Measurements from ENCODE around the gene SETD6. TPM values are rescaled to one million over a fixed set of nuclear protein-coding genes. Genes with fewer than 3 reads are reported as not detected.

The SETD6 gene
- total and polyA plus RNA-seq, 2 of the 13 experiments (the other 11 are each of a cell fraction or from before 2014, with no cell fraction given): 24.0 to 25.7 TPM

DNA sequence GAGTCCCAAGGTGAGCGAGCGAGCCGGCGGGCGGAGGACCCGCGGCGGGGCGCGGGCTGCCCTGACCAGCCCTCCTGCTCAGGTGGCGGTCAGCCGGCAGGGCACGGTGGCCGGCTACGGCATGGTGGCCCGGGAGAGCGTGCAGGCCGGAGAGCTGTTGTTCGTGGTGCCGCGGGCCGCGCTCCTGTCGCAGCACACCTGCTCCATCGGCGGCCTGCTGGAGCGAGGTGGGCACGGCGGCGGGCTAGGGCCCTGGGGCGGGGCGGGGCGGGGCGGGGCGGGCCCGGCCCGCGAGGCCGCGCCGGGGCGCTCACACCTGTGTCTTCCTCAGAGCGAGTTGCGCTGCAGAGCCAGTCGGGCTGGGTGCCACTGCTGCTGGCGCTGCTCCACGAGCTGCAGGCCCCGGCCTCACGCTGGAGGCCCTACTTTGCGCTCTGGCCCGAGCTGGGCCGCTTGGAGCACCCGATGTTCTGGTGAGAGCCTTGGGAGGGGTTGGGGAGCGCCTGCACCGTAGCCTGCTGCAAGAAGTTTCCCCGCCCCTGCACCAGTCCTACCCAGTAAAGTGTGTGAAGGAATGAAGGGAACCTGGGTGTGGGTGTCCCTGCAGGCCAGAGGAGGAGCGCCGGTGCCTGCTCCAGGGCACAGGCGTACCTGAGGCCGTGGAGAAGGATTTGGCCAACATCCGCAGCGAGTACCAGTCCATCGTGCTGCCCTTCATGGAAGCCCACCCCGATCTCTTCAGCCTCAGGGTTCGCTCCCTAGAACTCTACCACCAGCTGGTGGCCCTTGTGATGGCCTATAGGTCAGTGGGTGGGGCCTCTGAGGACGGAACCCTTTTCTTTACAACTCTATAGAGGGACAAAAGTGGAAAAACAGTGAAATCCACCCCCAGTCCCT is 802 bp downstream of the SETD6 start (continued):
- TF ChIP-seq KLF9 (CRISPR knock-in tag; IDR thresholded peaks at IDR 0.05; ENCODE audit: low read depth) (no peak), ZC3H4 (CRISPR knock-in tag; IDR thresholded peaks at IDR 0.05; ENCODE audit: borderline replicate concordance) (no peak), SMC3 (IDR thresholded peaks at IDR 0.05; ENCODE audit: low read length) (no peak), TFE3 (CRISPR knock-in tag; IDR thresholded peaks at IDR 0.05) (no peak), NFATC3 (CRISPR knock-in tag; IDR thresholded peaks at IDR 0.05) (0 out of 2 replicates have a peak, but pooled peaks have one; percentile 24), SIN3A (IDR thresholded peaks at IDR 0.05; ENCODE audit: borderline replicate concordance, low read depth, low read length) (no peak), POLR2A (IDR thresholded peaks at IDR 0.05; ENCODE audit: insufficient read depth in 1 of 2, low read depth in 2 of 2, low read length in 2 of 2) (peak; percentile 4 to 52; a peak in 3 of 4 replicates), XRCC5 (optimal IDR thresholded peaks at IDR 0.05; ENCODE audit: low read length) (no peak), GFI1 (CRISPR knock-in tag; IDR thresholded peaks at IDR 0.05; ENCODE audit: borderline replicate concordance) (no peak), ZFP37 (CRISPR knock-in tag; IDR thresholded peaks at IDR 0.05; ENCODE audit: borderline replicate concordance) (no peak), ARNT2 (CRISPR knock-in tag; IDR thresholded peaks at IDR 0.05; ENCODE audit: low read depth) (0 out of 2 replicates have a peak, but pooled peaks have one; percentile 7), HNRNPLL (IDR thresholded peaks at IDR 0.05; ENCODE audit: low read depth, low read length, poor library complexity, severe bottlenecking) (peak; percentile 52), ZNF674 (CRISPR knock-in tag; IDR thresholded peaks at IDR 0.05; ENCODE audit: low read depth) (no peak), NCOR1 (IDR thresholded peaks at IDR 0.05; ENCODE audit: borderline replicate concordance, low read length) (no peak), ARNTL (CRISPR knock-in tag; IDR thresholded peaks at IDR 0.05) (no peak), HOXA7 (CRISPR knock-in tag; IDR thresholded peaks at IDR 0.05) (peak; percentile 69), ZNF431 (CRISPR knock-in tag; IDR thresholded peaks at IDR 0.05; ENCODE audit: borderline replicate concordance, low read depth) (0 out of 2 replicates have a peak, but pooled peaks have one; percentile 8), KMT2A (CRISPR knock-in tag; IDR thresholded peaks at IDR 0.05) (no peak), ZSCAN21 (CRISPR knock-in tag; IDR thresholded peaks at IDR 0.05; ENCODE audit: borderline replicate concordance) (0 out of 2 replicates have a peak, but pooled peaks have one; percentile 10), RFX1 (IDR thresholded peaks at IDR 0.05) (no peak), TEAD3 (CRISPR knock-in tag; optimal IDR thresholded peaks at IDR 0.05; ENCODE audit: borderline replicate concordance) (no peak), ZNF138 (CRISPR knock-in tag; IDR thresholded peaks at IDR 0.05; ENCODE audit: low read depth) (no peak), ZNF296 (CRISPR knock-in tag; conservative IDR thresholded peaks at IDR 0.05) (no peak)
- TF ChIP-seq, protein P1, sequence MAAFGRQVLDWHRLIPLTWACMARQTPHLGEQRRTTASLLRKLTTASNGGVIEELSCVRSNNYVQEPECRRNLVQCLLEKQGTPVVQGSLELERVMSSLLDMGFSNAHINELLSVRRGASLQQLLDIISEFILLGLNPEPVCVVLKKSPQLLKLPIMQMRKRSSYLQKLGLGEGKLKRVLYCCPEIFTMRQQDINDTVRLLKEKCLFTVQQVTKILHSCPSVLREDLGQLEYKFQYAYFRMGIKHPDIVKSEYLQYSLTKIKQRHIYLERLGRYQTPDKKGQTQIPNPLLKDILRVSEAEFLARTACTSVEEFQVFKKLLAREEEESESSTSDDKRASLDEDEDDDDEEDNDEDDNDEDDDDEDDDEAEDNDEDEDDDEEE (CRISPR knock-in tag; IDR thresholded peaks at IDR 0.05): peak; percentile 9; the same call in 1 of the 2 replicates
- TF ChIP-seq, protein P2, sequence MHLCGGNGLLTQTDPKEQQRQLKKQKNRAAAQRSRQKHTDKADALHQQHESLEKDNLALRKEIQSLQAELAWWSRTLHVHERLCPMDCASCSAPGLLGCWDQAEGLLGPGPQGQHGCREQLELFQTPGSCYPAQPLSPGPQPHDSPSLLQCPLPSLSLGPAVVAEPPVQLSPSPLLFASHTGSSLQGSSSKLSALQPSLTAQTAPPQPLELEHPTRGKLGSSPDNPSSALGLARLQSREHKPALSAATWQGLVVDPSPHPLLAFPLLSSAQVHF (CRISPR knock-in tag; IDR thresholded peaks at IDR 0.05): peak; percentile 54; the same call in 1 of the 2 replicates
- TF ChIP-seq, protein P3, sequence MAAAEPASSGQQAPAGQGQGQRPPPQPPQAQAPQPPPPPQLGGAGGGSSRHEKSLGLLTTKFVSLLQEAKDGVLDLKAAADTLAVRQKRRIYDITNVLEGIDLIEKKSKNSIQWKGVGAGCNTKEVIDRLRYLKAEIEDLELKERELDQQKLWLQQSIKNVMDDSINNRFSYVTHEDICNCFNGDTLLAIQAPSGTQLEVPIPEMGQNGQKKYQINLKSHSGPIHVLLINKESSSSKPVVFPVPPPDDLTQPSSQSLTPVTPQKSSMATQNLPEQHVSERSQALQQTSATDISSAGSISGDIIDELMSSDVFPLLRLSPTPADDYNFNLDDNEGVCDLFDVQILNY (CRISPR knock-in tag; conservative IDR thresholded peaks at IDR 0.05): peak; percentile 24; the same call in 1 of the 2 replicates

All from HepG2 (cell line).